Amniotic epithelial cell (primary cell): ENCODE measurements around the gene CREG2.
"Not testable (repeated sequence)": the region's sequence is repeated elsewhere in the genome, so short reads cannot be mapped to it uniquely, and the experiment has no call there.

Experiments
- DNase-seq: peaks from one replicate; pipeline ENCODE4 v3.0.0-alpha.2; 2010; ENCODE audit warnings: low read depth

The CREG2 gene

DNA sequence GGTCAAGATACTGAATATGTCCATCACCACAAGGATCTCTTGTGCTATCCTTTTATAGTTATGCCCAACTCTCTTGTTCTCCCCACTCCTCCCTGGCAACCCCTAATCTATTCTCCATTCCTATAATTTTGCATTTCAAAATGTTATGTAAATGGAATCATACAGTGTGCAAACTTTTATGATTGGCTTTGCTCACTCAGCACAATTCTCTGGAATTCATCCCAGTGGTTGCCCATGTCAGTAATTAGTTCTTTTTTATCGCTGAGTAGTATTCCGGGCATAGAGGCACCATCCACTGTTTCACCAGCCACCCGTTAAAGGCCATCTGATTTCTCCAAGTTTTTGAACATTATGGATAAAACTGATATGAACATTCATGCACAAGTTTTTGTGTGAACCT is 40.4 kb downstream of the CREG2 start:
- no peak for DNase-seq

DNA sequence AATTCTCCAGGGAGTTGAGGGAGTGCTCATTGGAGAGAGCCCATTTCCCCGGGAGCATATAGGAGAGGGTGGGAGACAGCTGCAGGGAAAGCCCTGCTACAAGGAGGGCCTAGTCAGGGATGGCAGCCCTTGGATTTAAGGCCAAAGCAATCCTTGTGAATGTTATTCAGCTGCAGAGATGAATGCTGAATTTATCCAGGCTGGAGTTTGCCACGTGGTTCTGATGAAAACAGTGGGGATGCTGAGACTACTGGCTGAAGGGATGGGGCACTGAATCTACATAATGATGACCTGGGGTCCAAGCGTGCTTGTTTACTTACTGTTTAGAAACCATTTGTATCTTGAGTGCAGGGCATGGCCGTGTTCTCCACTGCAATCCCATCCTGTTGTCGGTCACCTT is 43.2 kb downstream of the CREG2 start:
- DNase-seq, result no peak

DNA sequence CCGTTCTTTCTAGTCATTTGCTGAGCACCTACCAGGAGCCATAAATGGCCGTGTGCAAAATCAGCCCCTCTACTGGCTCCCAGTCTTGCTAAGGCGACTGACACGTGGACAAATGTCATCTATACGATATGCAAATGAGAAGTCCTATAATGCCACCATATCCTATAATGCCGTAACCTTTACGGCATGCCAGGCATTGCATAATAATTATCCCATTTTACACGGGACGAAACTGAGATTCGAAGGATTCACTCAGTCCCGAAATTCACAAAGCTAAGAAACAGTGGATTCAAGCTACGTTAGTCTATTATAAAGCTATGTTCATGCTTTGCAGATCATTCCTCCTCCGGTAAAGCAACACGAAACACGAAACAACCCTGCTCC is 44.7 kb downstream of the CREG2 start:
- no peak for DNase-seq

DNA sequence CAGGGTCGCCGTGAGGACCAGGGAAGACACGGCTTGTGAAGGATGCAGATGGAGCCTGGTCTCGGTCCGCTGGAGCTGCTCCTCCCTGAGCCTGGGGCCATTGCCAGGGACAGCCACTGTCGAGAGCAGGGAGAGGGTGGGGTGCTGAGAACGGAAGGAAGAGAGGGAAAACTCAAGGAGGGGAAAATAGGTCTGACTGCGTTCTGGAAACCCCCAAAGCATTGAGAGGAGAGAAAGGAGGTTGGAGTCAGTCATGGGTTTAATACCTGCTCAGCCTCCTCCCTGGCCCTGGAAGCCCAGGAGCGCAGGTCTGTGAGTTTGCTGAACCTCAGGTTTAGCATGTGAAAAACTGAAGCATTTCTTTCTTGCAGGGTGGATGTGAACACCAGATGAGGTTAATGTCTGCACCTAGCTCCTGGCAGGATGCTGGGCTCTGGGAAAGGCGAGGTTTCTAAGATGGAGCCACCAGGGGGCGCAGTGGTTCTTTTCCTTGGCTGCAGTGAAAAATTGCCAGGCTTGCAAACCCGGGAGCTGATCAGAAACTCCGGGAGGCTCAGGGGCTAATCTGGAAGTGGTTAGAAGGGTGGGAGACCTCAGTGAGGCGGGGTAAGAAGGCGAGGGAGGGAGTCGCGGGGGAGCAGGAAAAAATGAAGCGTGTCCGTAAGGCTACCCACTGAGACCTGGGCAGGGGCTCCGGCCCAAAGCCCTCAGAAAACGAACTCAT is 45.2 kb downstream of the CREG2 start:
- peak; percentile 57 for DNase-seq

DNA sequence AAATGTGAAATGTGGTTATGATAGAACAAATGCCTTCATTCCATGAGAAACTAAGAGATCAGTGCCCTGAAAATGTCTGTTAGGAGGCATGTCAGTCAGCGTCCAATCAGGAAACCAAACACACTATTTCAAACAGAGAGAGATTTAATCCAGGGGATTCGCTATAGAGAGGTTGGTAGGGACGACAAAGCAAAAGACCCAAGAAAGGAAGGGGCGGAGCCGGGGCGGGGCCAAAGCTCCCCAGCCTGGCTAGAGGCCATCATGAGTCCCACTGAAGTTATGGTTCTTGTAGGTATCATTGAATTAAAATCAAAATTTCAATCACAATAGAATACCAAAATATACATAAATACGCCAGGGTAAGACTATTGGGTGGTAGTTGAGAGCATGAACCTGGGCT is 45.9 kb downstream of the CREG2 start:
- DNase-seq, result no peak

DNA sequence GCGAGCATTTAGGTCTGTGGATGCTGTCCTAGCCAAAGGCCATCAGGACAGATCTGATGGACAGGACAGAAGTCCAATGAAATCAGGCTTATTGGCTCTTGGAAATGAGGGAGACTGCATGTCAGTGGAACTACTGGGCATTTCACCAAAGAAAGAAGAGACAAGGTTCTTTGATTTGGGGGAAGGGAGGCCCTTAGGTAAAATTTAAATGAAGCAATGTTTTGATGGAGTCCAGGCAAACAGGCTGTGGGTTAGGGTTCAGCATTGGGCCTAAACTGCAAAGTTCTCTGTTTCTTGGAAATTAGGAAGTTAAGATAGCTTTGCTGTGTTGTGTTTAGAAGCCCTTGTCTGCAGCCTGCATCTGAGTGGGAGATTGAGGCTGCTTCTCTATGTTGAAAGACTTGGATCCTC is 47.2 kb downstream of the CREG2 start:
- peak; percentile 26 for DNase-seq

DNA sequence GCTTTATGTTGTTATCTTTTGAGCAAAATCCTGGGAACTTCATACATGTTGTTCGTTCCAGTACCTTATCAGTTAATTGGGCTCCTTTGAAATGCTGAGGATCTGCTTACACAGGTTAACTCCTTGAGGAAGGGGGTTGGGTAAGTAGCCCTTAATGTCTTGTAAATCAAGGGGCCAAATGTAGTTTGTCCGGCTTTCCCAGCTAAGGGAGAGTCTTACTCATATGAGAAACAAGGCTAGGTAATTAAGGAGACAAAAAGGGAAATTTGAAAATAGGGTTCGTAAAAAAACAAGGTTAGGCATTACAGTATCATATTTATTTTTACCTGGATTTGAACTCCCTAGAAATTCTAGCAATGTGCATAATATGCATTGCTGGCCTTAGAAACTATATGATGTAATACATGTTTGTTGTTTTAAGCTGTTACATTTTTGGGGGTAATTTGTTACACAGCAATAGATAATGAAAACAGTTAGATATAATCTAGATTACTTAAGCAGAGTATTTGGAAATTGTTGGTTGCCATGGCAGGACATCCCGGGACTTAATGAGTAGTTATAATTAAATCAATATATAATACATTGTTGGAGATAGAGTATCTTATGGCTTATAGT is 47.9 kb downstream of the CREG2 start:
- DNase-seq, result peak; percentile 19

DNA sequence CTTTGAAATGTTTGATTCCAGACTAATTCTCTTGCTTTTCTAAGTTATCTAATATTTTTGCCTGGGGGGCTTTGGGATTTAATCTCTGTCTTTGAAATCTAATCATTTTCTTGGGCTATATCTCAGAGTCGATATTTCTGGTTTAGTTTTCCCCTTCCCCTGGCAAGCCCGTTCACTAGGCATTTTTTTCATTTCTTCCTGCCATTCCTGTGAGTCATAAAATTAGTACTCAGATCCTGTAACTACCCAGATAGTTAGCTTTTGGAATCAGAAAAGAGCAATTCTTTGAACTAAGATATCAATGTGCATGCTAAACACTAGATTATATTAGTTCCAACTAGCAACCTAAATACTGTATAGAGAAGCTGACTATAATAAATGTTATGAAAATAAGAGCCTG is 49.4 kb downstream of the CREG2 start:
- DNase-seq, result no peak

DNA sequence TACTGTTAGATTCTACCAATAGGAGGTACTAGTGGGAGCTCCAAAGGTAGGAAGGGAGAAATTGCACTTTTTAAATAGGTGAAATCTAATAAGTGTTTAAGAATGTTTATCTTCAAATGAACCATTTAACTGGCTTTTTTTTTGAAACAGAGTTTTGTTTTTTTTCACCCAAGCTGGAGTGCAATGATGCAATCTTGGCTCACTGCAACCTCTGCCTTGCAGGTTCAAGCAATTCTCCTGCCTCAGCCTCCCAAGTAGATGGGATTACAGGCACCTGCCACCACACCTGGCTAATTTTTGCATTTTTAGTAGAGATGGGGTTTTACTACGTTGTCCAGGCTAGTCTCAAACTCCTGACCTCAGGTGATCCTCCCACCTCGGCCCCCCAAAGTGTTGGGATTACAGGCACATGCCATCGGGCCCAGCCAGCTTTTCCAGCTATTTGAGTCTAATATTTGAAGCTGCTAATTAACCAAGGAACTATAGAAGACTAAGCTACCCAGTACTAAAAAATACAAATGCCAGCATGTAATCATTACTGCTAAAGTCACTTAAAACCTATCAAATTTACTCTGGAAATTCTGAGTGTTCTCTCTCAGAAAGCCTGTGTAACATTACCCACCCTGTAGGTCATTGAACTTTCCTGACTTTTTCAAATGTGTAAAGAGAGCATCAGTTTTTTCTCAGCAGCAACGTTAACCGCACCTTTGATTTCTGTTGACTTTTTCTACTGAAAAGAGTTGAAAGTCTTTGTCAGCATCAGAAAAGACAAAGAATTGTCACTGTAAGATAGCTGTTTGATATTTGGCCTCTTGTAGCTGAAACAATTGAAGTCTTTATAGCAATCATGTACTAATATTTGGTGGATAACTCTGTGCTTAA is 54.2 kb downstream of the CREG2 start:
- no peak for DNase-seq

DNA sequence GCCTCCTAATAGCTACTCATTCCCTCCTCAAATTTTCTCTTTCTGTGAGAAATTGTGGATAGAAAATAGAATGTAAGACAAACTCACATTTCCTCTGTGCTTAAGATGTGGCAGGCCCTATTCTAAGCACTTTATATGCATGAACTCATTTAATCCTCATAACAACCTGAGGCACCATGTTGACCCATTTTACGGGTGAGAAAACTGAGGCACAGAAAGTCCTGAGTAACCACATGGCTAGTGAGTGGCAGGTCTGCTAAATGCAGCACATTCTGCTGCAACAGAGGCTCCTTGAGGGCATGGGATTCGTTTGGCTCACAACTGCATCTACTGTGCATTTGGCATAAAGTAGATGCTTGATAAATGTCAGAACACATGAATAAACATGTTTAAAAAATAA is 56.1 kb downstream of the CREG2 start:
- no peak for DNase-seq

DNA sequence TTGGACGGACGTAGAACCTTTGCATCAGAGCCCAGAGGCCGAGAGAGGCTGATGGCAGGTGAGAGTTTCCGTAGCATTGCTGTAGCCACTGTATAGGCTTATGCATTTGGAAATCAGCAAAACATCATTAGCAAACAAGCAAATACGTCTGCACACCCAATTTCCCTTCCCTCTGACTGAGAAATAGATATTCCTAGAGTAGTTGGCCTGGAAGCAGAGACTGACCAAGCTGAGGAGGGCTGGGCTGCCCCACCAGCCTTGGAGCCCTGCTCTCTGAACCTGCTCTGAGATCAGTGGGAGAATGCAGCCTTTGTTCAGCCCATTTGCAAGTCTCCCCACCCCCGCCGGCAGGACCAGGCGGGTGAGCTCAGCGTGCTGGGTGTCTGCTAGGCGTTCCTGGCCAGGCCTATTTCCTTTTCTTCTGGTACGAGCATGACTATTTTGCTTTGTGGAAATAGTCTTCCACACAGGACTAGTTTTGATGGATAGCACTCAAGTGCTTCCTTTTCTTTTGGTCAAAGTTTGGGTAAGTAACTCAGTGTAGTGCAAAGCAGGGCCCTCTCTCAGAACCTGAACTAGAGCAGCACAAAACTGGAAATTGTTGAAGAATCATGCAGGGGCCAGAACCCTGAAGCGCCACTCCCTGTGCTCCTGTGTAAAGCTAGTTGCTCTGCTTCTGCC is 56.9 kb downstream of the CREG2 start:
- no peak for DNase-seq

DNA sequence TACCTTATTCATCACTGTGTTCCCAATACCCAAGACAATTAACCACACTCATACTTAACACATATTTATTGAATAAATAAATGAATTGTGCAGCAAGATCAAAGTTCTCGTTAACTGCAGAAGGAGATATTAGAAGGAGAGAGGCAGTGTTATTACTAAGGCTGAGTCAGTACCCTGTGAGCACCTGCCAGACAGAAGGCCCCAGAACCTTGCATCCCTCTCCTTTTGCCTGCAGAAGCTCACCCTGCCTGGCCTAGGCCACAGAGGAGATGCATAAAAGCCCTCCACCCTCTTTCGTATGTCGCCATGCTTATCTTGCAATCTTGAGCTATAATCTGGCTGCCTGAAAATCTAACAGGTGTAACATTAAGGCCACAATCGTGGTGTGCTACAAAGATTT is 58.3 kb downstream of the CREG2 start:
- DNase-seq, result no peak

DNA sequence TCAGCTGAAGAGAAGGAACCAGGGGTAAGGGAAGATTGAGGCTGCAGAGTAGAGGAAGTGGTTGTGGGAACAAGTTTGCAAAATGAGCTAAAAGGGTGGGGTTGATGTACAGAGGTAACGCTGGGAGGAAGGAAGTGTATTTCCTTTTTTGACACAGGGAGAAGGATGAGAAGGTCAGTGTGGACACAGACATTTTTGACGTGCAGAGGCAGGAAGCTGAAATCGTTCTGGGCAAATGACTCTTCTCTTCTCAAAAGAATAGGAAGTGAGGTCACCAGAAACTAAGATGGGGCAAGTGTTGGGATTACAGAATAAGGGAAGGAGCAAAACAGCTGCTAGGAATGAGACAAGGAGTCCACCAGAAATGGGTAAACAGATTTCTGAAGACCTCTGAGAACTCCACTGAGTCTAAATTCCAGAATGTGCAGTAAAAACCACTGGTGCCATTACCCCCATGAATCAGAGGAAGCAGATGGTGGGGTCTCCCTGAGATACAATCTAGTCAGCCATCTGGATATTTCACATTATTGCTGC is 58.8 kb downstream of the CREG2 start:
- DNase-seq, result peak; percentile 49

DNA sequence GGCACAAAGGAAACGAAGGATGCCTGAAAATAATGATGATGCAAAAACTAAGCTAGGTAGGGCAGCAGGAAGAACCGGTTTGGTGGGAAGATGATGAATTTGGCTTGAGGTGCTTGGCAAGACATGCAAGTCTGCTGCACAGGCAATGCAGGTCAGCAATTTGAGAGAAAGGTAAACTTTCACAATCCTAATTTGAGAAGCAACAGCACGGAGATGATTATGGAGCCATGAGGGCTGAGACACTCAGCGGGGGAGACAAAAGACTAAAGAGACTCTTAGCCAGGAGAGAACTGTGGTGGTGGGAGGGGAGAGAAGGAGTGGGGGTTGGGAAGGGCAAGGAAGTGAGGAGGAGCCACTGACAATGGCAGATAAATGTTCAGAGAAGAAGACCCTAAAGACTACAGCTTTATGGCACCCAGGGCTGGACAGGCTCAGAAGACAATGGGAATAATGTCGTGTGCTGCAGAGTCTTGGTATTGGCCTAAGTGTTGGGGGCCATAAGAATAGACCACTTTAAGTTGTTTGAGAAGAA is 59.4 kb downstream of the CREG2 start:
- no peak for DNase-seq

DNA sequence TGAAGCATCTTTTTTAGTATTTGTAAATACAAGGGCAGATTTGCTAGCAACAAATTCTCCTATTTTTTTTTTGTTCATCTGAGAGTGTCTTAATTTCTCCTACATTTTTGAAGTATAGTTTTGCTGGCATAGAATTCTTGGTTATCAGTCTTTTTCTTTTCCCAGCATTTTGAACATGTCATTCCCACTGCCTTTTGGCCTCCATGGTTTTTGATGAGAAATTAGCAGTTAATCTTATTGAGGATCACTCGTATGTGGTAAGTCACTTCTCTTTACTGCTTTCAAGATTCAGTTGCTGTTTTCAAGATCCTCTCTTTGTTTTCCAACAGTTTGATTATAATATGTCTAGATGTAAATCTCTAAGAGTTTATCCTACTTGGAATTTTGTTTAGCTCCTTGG is 61.9 kb downstream of the CREG2 start:
- no peak for DNase-seq

DNA sequence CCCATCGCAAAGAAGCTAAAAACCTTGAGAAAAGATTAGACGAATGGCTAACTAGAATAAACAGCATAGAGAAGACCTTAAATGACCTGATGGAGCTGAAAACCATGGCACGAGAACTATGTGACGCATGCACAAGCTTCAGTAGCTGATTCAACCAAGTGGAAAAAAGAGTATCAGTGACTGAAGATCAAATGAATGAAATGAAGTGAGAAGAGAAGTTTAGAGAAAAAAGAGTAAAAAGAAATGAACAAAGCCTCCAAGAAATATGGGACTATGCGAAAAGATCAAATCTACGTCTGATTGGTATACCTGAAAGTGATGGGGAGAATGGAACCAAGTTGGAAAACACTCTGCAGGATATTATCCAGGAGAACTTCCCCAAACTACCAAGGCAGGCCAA is 70.7 kb downstream of the CREG2 start:
- DNase-seq, result not testable (repeated sequence)

DNA sequence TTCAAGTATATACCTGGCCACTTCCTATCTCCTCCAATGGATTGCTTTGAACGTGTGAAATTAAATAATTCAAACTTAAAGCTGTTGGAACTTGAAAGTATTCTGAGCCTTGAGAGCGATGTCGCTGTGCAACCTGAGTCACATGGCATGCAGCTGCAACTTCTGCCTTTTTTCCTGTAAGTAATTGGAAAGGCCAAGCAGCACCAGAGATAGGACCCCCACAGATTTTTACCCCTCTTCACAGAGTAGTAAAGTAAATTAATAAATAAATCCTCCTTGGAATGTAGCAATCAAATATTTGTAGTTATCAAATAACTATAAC is 75.6 kb downstream of the CREG2 start:
- DNase-seq, result no peak

DNA sequence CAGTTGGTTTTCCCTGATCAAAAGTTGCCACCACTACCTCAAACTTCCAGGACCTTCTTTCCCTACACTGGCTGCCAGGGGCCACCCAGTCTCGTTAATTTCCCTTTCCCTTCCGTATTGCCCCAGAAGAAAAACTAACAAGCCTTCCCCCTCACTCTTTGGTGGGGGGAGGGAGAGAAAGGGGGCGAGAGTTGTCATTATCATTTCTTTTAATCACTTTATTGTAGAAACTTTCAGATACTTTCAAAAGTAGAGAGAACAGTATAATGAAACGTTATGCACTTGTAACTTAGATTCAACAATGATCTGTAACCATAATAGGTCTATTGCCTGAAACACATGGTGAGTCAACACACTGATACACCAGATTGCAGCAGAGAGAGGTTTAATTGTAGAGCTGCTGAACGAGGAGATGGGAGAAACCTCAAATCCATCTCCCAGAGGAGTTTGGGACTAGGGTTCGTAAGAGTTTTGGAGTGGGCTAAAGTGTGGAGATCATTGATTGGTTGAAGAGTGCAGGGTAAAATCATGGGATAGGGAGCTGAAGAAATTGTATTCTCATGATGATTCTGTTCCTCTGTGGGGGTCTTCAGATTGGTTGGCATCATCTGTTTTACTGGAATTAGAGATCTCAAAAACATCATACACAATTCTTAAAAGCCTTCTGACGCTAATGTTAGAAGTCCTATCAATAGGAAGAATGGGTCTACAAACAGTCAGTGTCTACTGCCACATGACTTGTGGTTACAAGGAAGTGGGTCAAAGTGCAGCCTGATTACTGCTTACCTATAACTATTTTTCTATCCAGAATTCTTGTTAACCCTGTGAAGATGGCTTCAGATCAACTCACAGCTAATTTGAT is 76.2 kb downstream of the CREG2 start:
- no peak for DNase-seq

DNA sequence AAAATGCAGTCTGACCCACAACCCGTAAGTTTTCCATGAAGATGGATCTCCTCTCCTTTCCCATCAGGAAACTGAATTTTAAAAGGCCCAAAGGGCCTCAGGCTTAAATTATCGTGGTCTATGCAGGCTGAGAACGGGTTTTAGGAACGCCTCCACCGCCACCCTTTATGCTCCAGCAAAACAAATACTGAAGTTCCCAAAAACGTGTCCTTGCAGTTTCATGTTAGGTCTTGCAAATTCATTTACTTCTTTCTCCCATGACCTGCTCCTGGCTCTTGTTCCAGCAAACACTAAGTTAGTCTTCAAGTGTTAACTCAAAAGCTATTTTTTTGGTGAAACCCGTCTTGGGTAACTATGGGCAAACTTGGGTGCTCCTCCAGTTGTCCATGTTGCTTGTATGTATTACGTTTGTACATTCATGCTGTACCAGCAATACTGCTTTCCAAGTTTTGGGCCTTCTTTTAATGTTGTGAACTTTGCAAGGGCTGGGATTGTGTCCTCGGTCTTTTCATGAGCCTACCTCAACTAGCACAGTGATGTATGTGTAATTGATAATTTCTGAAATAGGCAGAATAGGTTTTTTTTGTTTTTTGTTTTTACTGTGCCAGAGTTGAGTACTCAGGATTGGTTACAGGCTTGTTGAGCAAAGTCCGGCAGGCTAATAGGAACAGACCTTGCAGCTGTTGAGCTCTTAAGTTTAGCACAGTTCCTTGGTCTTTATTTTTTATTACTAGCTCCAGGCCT is 77.0 kb downstream of the CREG2 start:
- no peak for DNase-seq

DNA sequence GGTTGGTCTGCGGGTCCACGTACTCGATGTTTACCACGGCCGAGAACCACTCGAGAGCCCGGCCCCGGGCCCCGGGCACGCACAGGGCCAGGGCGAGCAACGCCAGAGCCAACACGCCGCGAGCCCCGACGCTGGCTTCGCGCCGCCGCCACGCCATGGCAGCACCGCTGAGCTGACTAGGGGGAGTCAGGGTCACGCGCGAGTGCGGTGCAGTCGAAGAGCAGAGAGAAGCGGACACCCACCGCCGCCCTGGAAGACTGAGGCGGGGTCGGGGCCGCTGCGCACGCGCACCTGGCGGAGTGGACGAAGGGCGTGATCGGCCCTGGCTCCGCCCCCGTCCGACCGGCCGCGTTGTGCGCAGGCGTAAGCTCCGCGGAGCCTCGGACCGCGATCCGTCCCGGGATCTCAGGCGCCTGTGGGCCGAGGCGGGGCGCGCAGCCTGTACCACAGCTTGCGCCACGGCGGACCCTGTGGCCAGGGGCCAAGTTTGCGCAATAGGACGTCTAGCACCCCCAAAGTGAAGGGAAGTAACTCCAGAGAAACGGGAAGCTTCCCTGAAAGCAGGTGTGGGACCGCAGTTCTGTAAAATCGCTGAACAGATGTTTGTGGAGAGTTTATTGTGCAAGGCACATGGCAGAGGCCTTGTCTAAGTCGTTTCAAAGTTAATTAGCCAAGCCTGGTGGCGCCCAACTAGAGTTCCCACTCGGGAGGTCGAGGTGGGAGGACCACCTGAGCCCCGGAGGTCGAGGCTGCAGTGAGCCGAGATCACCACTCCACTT is 78.7 kb downstream of the CREG2 start, which contains the start of gene RNF149:
Gene RNF149, minus strand, starts transcription at position 270 of the 779 bp plus-strand sequence. Its CDS starts 113 bp downstream, at position 157.
- DNase-seq, result peak; percentile 83
